Caco-2 (cell line): ENCODE results near the gene SYS1. TPM values are rescaled to one million over a fixed set of nuclear protein-coding genes. Genes with fewer than 3 reads are reported as not detected.

ENCODE experiments used
- BruUV-seq: library from RNA; stranded (reverse); fragments of 400-500 nt; replicated peaks from 2 replicates; lab custom pipeline; 2021; lab: Mats Ljungman, UMichigan
- CTCF ChIA-PET: fragments of 300-600 bp; sonication (Branson Sonifier 250); formaldehyde crosslinking; loops from one replicate; lab custom pipeline; 2022; ENCODE audit warnings: antibody characterized with exemption; lab: Charles Lee
- POLR2A ChIA-PET: fragments of 300-600 bp; sonication (Branson Sonifier 250); formaldehyde crosslinking; loops from one replicate; lab custom pipeline; 2022; ENCODE audit warnings: antibody characterized with exemption; lab: Charles Lee
- DNase-seq, 2 experiments: peaks; one replicate each; pipeline versions ENCODE4 v3.0.0 to v3.0.0-alpha.2; 2020 to 2022
- H3K27me3 ChIP-seq: replicated peaks from 2 replicates; pipeline ENCODE4 v1.6.0; 2011; ENCODE audit warnings: low read length; ENCODE audit not compliant: control insufficient read depth, insufficient read depth
- H3K36me3 ChIP-seq: 2 replicates; pipeline ENCODE4 v1.5.1; 2011; ENCODE audit warnings: low read length; ENCODE audit not compliant: control insufficient read depth, insufficient read depth
- H3K4me1 ChIP-seq: fragments of 250-450 bp; sonication (Bioruptor Pico); 2 replicates; pipeline ENCODE4 v1.5.1; 2020; ENCODE audit warnings: mild to moderate bottlenecking
- H3K4me3 ChIP-seq: 2 replicates; pipeline ENCODE4 v1.5.1; 2011; ENCODE audit warnings: low read depth, mild to moderate bottlenecking, control low read depth, low read length
- H3K9me3 ChIP-seq: fragments of 250-450 bp; sonication (Bioruptor Pico); 2 replicates; pipeline ENCODE4 v1.5.1; 2020; ENCODE audit warnings: mild to moderate bottlenecking, moderate library complexity
- H3K27ac Mint-ChIP-seq: one replicate; pipeline ENCODE4 v1.8.0; 2022; ENCODE audit warnings: mixed read lengths; ENCODE audit not compliant: unreplicated experiment
- H3K27me3 Mint-ChIP-seq: one replicate; pipeline ENCODE4 v1.8.0; 2022; ENCODE audit warnings: mixed read lengths; ENCODE audit not compliant: insufficient read depth, unreplicated experiment
- H3K36me3 Mint-ChIP-seq: one replicate; pipeline ENCODE4 v1.8.0; 2022; ENCODE audit warnings: mild to moderate bottlenecking, mixed read lengths; ENCODE audit not compliant: insufficient read depth, unreplicated experiment
- H3K4me1 Mint-ChIP-seq: one replicate; pipeline ENCODE4 v1.8.0; 2022; ENCODE audit warnings: low read depth, mixed read lengths; ENCODE audit not compliant: unreplicated experiment
- H3K4me3 Mint-ChIP-seq: one replicate; pipeline ENCODE4 v1.8.0; 2022; ENCODE audit warnings: mild to moderate bottlenecking, moderate library complexity, mixed read lengths; ENCODE audit not compliant: unreplicated experiment
- H3K9me3 Mint-ChIP-seq: one replicate; pipeline ENCODE4 v1.8.0; 2022; ENCODE audit warnings: mixed read lengths; ENCODE audit not compliant: unreplicated experiment
- CTCF ChIP-seq, 2 experiments: fragments of 200-600 bp in 1 of 2; IDR thresholded peaks; 1 replicate in 1 of 2; 2 replicates in 1 of 2; pipeline versions ENCODE4 v1.5.1 to v1.8.0; 2011 to 2022; ENCODE audit warnings: antibody characterized with exemption in 1 of 2, control low read depth in 1 of 2, inconsistent platforms in 1 of 2, low read depth in 1 of 2, low read length in 1 of 2, mild to moderate bottlenecking in 1 of 2, moderate library complexity in 1 of 2; ENCODE audit not compliant: insufficient read depth in 1 of 2, severe bottlenecking in 1 of 2, unreplicated experiment in 1 of 2
- intact Hi-C: fragments of 100-400 bp; cut with micrococcal nuclease; formaldehyde crosslinking; loops from one replicate; pipeline ENCODE4 v1.10.0; 2022; ENCODE audit not compliant: unreplicated experiment
- total RNA-seq: library from RNA; stranded (reverse); gene quantifications from 2 replicates; pipeline ENCODE4 v1.2.3, GENCODE V29; 2022

SYS1 gene
- total RNA-seq, 1 experiment from 2014 or later: 62.1 TPM

- peaks cover 18% of the 10 kb centered on the region for H3K36me3 ChIP-seq
- Mint-ChIP-seq H3K27ac (peak overlapping the region; percentile 77), H3K36me3 (peaks cover 99% of the 10 kb centered on the region), H3K4me1 (peaks cover 67% of the 10 kb centered on the region), H3K9me3 (no peaks in the 10 kb centered on the region), H3K4me3 (peak overlapping the region; percentile 4), H3K27me3 (no peaks in the 10 kb centered on the region)
- TF ChIP-seq CTCF (IDR thresholded peaks at IDR 0.05; ENCODE audit: insufficient read depth in 1 of 2, low read depth in 1 of 2, low read length in 1 of 2, severe bottlenecking in 1 of 2, unreplicated experiment in 1 of 2): no peak
- ChIA-PET POLR2A (interaction anchor here (0.9 to 1.5 kb wide), 3 partner anchors 10 to 26 kb away, joined by 4 to 8 read pairs (median 6); partner anchors contain the start of genes SDC4 and SYS1), CTCF (interaction anchor here (0.6 to 2.0 kb wide), 10 partner anchors 11 to 1506 kb away, joined by 3 to 17 read pairs (median 6); partner anchors contain the start of gene SYS1)
- intact Hi-C loops: no loop called here
- no peaks in the 10 kb centered on the region for H3K9me3 ChIP-seq
- peak in 1 of 2 experiments; percentile 70 for DNase-seq
- H3K27me3 ChIP-seq: no peaks in the 10 kb centered on the region
- H3K4me1 ChIP-seq: peaks cover 66% of the 10 kb centered on the region
- no peak overlapping the region for H3K4me3 ChIP-seq
- no TSS peak for BruUV-seq
Measured at GRCh38 chr20:45337367-45338120, 25.4 kb upstream of the SYS1 start.

- no TSS peak for BruUV-seq
- H3K36me3 Mint-ChIP-seq: peaks cover 99% of the 10 kb centered on the region
- Histone ChIP-seq H3K4me3 (no peak overlapping the region), H3K27me3 (no peaks in the 10 kb centered on the region), H3K4me1 (peaks cover 74% of the 10 kb centered on the region), H3K9me3 (no peaks in the 10 kb centered on the region), H3K36me3 (peaks cover 17% of the 10 kb centered on the region)
- DNase-seq: no peak
- CTCF ChIA-PET: interaction anchor here (0.6 to 1.9 kb wide), 5 partner anchors 14 to 1507 kb away, joined by 3 to 17 read pairs (median 8); partner anchors contain the start of gene SYS1
- no peaks in the 10 kb centered on the region for H3K9me3 Mint-ChIP-seq
- POLR2A ChIA-PET: interaction anchor here (1.5 kb wide), 1 partner anchor 9 kb away, joined by 8 read pairs; the partner anchor contains the start of gene SDC4
- peak overlapping the region; percentile 39 for H3K4me3 Mint-ChIP-seq
- no peaks in the 10 kb centered on the region for H3K27me3 Mint-ChIP-seq
- no peak for TF ChIP-seq CTCF (IDR thresholded peaks at IDR 0.05; ENCODE audit: insufficient read depth in 1 of 2, low read depth in 1 of 2, low read length in 1 of 2, severe bottlenecking in 1 of 2, unreplicated experiment in 1 of 2)
- intact Hi-C loops: no loop called here
- H3K4me1 Mint-ChIP-seq: peaks cover 75% of the 10 kb centered on the region
- peak overlapping the region; percentile 77 for H3K27ac Mint-ChIP-seq
Measured at GRCh38 chr20:45338121-45339030, 24.6 kb upstream of the SYS1 start.

- H3K4me3 Mint-ChIP-seq: peak overlapping the region; percentile 39
- peaks cover 81% of the 10 kb centered on the region for H3K4me1 ChIP-seq
- TF ChIP-seq CTCF (IDR thresholded peaks at IDR 0.05; ENCODE audit: insufficient read depth in 1 of 2, low read depth in 1 of 2, low read length in 1 of 2, severe bottlenecking in 1 of 2, unreplicated experiment in 1 of 2): no peak
- H3K36me3 ChIP-seq: peaks cover 17% of the 10 kb centered on the region
- no peaks in the 10 kb centered on the region for H3K27me3 ChIP-seq
- no peaks in the 10 kb centered on the region for H3K27me3 Mint-ChIP-seq
- no peak for DNase-seq
- no peaks in the 10 kb centered on the region for H3K9me3 ChIP-seq
- peaks cover 82% of the 10 kb centered on the region for H3K4me1 Mint-ChIP-seq
- peaks cover 100% of the 10 kb centered on the region for H3K36me3 Mint-ChIP-seq
- POLR2A ChIA-PET: no interaction called here
- CTCF ChIA-PET: interaction anchor here (0.6 kb wide), 1 partner anchor 13 kb away, joined by 3 read pairs; no protein-coding TSS in a partner anchor
- no peaks in the 10 kb centered on the region for H3K9me3 Mint-ChIP-seq
- H3K27ac Mint-ChIP-seq: peak overlapping the region; percentile 77
- intact Hi-C loops: no loop called here
- H3K4me3 ChIP-seq: no peak overlapping the region
- BruUV-seq: no TSS peak
Measured at GRCh38 chr20:45339084-45339483, 23.9 kb upstream of the SYS1 start.
